Measurements from ENCODE around the gene S1PR4.

S1PR4 gene

GRCh38 chr19:3204646-3205275, 26.2 kb downstream of the S1PR4 start:
- no peak overlapping the region for H3K27ac Mint-ChIP-seq
- no peaks in the 10 kb centered on the region for H3K4me1 Mint-ChIP-seq
- H3K9me3 Mint-ChIP-seq: no peaks in the 10 kb centered on the region
- H3K36me3 Mint-ChIP-seq (ENCODE audit: low read depth): no peaks in the 10 kb centered on the region
- TF ChIP-seq, protein P1, sequence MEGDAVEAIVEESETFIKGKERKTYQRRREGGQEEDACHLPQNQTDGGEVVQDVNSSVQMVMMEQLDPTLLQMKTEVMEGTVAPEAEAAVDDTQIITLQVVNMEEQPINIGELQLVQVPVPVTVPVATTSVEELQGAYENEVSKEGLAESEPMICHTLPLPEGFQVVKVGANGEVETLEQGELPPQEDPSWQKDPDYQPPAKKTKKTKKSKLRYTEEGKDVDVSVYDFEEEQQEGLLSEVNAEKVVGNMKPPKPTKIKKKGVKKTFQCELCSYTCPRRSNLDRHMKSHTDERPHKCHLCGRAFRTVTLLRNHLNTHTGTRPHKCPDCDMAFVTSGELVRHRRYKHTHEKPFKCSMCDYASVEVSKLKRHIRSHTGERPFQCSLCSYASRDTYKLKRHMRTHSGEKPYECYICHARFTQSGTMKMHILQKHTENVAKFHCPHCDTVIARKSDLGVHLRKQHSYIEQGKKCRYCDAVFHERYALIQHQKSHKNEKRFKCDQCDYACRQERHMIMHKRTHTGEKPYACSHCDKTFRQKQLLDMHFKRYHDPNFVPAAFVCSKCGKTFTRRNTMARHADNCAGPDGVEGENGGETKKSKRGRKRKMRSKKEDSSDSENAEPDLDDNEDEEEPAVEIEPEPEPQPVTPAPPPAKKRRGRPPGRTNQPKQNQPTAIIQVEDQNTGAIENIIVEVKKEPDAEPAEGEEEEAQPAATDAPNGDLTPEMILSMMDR (IDR thresholded peaks at IDR 0.05; ENCODE audit: unreplicated experiment in 3 of 3): no peak
- H3K27me3 Mint-ChIP-seq (ENCODE audit: low read depth): no peaks in the 10 kb centered on the region
- no peak overlapping the region for H3K4me3 Mint-ChIP-seq

DNA sequence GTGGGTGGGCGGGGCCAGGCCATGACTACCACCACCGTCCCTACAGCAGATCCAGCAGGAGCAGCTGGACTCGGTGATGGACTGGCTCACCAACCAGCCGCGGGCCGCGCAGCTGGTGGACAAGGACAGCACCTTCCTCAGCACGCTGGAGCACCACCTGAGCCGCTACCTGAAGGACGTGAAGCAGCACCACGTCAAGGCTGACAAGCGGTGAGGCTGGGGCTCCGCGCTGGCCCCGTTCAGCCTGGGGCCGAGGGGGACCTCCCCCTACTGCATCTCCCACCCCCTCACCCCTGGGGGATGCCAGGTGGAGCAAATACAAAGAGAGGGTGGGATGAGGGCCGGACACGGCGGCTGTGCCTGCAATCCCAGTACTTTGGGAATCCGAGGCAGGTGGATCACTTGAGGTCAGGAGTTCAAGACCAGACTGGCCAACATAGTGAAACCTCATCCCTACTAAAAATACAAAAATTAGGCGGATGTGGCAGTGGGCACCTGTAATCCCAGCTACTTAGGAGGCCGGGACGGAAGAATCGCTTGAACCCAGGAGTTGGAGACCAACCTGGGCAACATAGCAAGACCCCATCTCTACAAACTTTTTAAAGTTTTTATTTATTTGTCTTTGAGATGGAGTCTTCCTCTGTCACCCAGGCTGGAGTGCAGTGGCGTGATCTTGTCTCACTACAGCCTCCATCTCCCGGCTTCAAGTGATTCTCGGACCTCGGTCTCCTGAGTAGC, 27.8 kb downstream of the S1PR4 start:
- no peaks in the 10 kb centered on the region for H3K27me3 Mint-ChIP-seq (ENCODE audit: low read depth)
- no peaks in the 10 kb centered on the region for H3K36me3 Mint-ChIP-seq (ENCODE audit: low read depth)
- H3K9me3 Mint-ChIP-seq: no peaks in the 10 kb centered on the region
- H3K4me1 Mint-ChIP-seq: no peaks in the 10 kb centered on the region
- no peak overlapping the region for H3K4me3 Mint-ChIP-seq
- no peak overlapping the region for H3K27ac Mint-ChIP-seq
- TF ChIP-seq, protein P1 (IDR thresholded peaks at IDR 0.05; ENCODE audit: unreplicated experiment in 3 of 3): no peak

GRCh38 chr19:3207461-3208242, 29.1 kb downstream of the S1PR4 start:
- TF ChIP-seq, protein P1 (IDR thresholded peaks at IDR 0.05; ENCODE audit: unreplicated experiment in 3 of 3): no peak
- Mint-ChIP-seq H3K4me1 (no peaks in the 10 kb centered on the region), H3K4me3 (no peak overlapping the region), H3K9me3 (no peaks in the 10 kb centered on the region), H3K27me3 (ENCODE audit: low read depth) (no peaks in the 10 kb centered on the region), H3K27ac (no peak overlapping the region), H3K36me3 (ENCODE audit: low read depth) (no peaks in the 10 kb centered on the region)

- no peak overlapping the region for H3K27ac Mint-ChIP-seq
- H3K9me3 Mint-ChIP-seq: no peaks in the 10 kb centered on the region
- no peak overlapping the region for H3K4me3 Mint-ChIP-seq
- no peaks in the 10 kb centered on the region for H3K36me3 Mint-ChIP-seq (ENCODE audit: low read depth)
- TF ChIP-seq, protein P1 (IDR thresholded peaks at IDR 0.05; ENCODE audit: unreplicated experiment in 3 of 3): no peak
- H3K4me1 Mint-ChIP-seq: no peaks in the 10 kb centered on the region
- no peaks in the 10 kb centered on the region for H3K27me3 Mint-ChIP-seq (ENCODE audit: low read depth)
Observed at GRCh38 chr19:3208317-3209207, 30.0 kb downstream of the S1PR4 start.

DNA sequence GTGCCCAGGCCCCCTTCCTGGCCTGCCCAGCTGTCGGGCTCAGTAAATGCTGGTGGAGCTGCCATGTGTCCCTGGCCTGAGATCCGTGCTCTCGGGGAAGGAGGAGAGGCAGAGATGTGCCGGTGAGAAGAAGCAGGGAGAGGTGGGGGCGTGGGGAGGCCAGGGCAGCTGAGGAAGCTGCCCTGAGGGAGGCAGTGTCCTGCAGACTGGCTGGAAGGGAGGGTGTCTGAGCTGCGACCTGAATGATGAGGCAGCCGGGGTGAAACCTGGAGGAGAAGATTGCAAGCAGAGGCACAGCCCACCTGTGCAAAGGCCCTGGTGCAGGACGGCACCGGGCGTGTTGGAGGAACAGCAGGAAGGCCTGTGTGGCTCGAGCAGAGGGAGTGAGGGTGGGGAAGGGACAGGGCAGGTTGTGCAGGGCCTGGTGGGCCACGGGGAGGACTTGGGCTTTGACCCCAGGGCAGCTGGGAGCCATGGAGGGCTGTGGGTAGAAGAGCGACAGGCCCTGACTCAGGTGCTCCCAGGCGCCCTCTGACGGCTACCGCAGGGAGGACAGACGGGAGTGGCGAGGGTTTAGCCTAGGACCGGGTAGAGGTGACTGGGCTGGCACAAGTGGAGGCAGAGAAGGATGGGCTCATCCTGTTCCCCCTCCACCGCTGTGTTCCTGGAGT, 31.9 kb downstream of the S1PR4 start:
- H3K4me3 Mint-ChIP-seq: no peak overlapping the region
- TF ChIP-seq, protein P1 (IDR thresholded peaks at IDR 0.05; ENCODE audit: unreplicated experiment in 3 of 3): peak; percentile 40 to 50 (median 43)
- H3K36me3 Mint-ChIP-seq (ENCODE audit: low read depth): no peaks in the 10 kb centered on the region
- no peak overlapping the region for H3K27ac Mint-ChIP-seq
- no peaks in the 10 kb centered on the region for H3K9me3 Mint-ChIP-seq
- H3K27me3 Mint-ChIP-seq (ENCODE audit: low read depth): no peaks in the 10 kb centered on the region
- H3K4me1 Mint-ChIP-seq: no peaks in the 10 kb centered on the region

Measured in nephron (organoid).